ENCODE data around the gene SRRM2. TPM values are rescaled to one million over a fixed set of nuclear protein-coding genes. Genes with fewer than 3 reads are reported as not detected.

Gene SRRM2
- total and polyA plus RNA-seq, 9 of the 15 experiments (the other 6 are each of a cell fraction or from before 2014, with no cell fraction given): 26.7 to 563 (median 81.1) TPM

GRCh38 chr16:2752035-2752849, at the start of gene SRRM2 (continued):
- peak; percentile 51 for TF ChIP-seq MTA3 (IDR thresholded peaks at IDR 0.05; ENCODE audit: borderline replicate concordance)
- TF ChIP-seq ELK1 (CRISPR knock-in tag; IDR thresholded peaks at IDR 0.05): no peak
- no peak for TF ChIP-seq SP2 (IDR thresholded peaks at IDR 0.05; ENCODE audit: extremely low read depth, low read depth, low read length, poor library complexity, severe bottlenecking)
- TF ChIP-seq BRD4 (IDR thresholded peaks at IDR 0.05): peak; percentile 46; the same call in 1 of the 2 replicates
- peak; percentile 96 for TF ChIP-seq HDAC8 (tag; IDR thresholded peaks at IDR 0.05)
- TF ChIP-seq ZBTB7A (IDR thresholded peaks at IDR 0.05; ENCODE audit: borderline replicate concordance, control insufficient read depth, low read depth, low read length): no peak
- TF ChIP-seq NFYB (IDR thresholded peaks at IDR 0.05; ENCODE audit: extremely low read depth, insufficient read length): no peak
- no peak for TF ChIP-seq ZNF12 (CRISPR knock-in tag; IDR thresholded peaks at IDR 0.05)
- TF ChIP-seq, protein P1, sequence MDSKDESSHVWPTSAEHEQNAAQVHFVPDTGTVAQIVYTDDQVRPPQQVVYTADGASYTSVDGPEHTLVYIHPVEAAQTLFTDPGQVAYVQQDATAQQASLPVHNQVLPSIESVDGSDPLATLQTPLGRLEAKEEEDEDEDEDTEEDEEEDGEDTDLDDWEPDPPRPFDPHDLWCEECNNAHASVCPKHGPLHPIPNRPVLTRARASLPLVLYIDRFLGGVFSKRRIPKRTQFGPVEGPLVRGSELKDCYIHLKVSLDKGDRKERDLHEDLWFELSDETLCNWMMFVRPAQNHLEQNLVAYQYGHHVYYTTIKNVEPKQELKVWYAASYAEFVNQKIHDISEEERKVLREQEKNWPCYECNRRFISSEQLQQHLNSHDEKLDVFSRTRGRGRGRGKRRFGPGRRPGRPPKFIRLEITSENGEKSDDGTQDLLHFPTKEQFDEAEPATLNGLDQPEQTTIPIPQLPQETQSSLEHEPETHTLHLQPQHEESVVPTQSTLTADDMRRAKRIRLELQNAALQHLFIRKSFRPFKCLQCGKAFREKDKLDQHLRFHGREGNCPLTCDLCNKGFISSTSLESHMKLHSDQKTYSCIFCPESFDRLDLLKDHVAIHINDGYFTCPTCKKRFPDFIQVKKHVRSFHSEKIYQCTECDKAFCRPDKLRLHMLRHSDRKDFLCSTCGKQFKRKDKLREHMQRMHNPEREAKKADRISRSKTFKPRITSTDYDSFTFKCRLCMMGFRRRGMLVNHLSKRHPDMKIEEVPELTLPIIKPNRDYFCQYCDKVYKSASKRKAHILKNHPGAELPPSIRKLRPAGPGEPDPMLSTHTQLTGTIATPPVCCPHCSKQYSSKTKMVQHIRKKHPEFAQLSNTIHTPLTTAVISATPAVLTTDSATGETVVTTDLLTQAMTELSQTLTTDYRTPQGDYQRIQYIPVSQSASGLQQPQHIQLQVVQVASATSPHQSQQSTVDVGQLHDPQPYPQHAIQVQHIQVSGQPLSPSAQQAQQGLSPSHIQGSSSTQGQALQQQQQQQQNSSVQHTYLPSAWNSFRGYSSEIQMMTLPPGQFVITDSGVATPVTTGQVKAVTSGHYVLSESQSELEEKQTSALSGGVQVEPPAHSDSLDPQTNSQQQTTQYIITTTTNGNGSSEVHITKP (IDR thresholded peaks at IDR 0.05; ENCODE audit: partially characterized antibody): no peak
- TF ChIP-seq E2F4 (CRISPR knock-in tag; IDR thresholded peaks at IDR 0.05; ENCODE audit: low read depth): peak; percentile 34; the same call in 1 of the 2 replicates
- 0 out of 2 replicates have a peak, but pooled peaks have one; percentile 47 for TF ChIP-seq E2F5 (CRISPR knock-in tag; IDR thresholded peaks at IDR 0.05)
- TF ChIP-seq NCOA1 (IDR thresholded peaks at IDR 0.05; ENCODE audit: low read depth): peak; percentile 47; the same call in 1 of the 2 replicates
- TF ChIP-seq ZNF586 (CRISPR knock-in tag; conservative IDR thresholded peaks at IDR 0.05): no peak
- peak; percentile 99 for TF ChIP-seq PHF8 (IDR thresholded peaks at IDR 0.05; ENCODE audit: borderline replicate concordance, low read length)
- TF ChIP-seq SIX5 (IDR thresholded peaks at IDR 0.05; ENCODE audit: borderline replicate concordance in 1 of 2, insufficient read depth in 1 of 2, low read depth in 1 of 2, low read length in 2 of 2): peak; percentile 74 to 76
- TF ChIP-seq HNRNPLL (IDR thresholded peaks at IDR 0.05; ENCODE audit: low read depth, low read length, poor library complexity, severe bottlenecking): peak; percentile 82
- TF ChIP-seq, protein P2, sequence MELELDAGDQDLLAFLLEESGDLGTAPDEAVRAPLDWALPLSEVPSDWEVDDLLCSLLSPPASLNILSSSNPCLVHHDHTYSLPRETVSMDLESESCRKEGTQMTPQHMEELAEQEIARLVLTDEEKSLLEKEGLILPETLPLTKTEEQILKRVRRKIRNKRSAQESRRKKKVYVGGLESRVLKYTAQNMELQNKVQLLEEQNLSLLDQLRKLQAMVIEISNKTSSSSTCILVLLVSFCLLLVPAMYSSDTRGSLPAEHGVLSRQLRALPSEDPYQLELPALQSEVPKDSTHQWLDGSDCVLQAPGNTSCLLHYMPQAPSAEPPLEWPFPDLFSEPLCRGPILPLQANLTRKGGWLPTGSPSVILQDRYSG (tag; conservative IDR thresholded peaks at IDR 0.05; ENCODE audit: low read depth): peak; percentile 89
- peak; percentile 13; the same call in 1 of the 2 replicates for TF ChIP-seq ZNF384 (IDR thresholded peaks at IDR 0.05; ENCODE audit: low read depth, low read length)
